Left cardiac atrium (tissue), 4 donors: Measurements from ENCODE around the gene WDR37. TPM values are rescaled to one million over a fixed set of nuclear protein-coding genes. Genes with fewer than 3 reads are reported as not detected.
"Not testable (repeated sequence)": the region's sequence is repeated elsewhere in the genome, so short reads cannot be mapped to it uniquely, and the experiment has no call there.

Source experiments
- ATAC-seq, 2 donors: fragments of 200-7000 bp; cut with Tn5 transposase; one replicate each; pipeline ENCODE4 v1.9.1; 2020; ENCODE audit warnings: mild to moderate bottlenecking in 2 of 2, moderate library complexity in 2 of 2
- DNase-seq: peaks from one replicate; pipeline ENCODE4 v3.0.0-alpha.2; 2020
- intact Hi-C, 2 donors: fragments of 100-400 bp; cut with DNase I; formaldehyde crosslinking; loops; one replicate each; pipeline versions ENCODE4 v1.14.1 to v1.15.1; 2022 to 2023
- long read RNA-seq: library from polyadenylated mRNA; unstranded; transcript quantifications from one replicate; pipeline ENCODE4 v2.0.0, GENCODE V29; 2021
- total RNA-seq, 2 donors: library from RNA; stranded (reverse); fragmentation: NEBNext Ultra II Directional; extraction: Animal tissue kit (Norgen Biotek cat#: 25700); gene quantifications; one replicate each; pipeline ENCODE4 v1.2.1, GENCODE V29; 2021
- donor health status: DM: no; HTN: yes; CAD: no.
- donor health status: DM: no; HTN: yes; CAD: no; lungs with severe emphysema.
- donor health status: DM: yes; HTN: yes; CAD: no.
- donor health status: Dilated cardiomyopathy.

The WDR37 gene, protein sequence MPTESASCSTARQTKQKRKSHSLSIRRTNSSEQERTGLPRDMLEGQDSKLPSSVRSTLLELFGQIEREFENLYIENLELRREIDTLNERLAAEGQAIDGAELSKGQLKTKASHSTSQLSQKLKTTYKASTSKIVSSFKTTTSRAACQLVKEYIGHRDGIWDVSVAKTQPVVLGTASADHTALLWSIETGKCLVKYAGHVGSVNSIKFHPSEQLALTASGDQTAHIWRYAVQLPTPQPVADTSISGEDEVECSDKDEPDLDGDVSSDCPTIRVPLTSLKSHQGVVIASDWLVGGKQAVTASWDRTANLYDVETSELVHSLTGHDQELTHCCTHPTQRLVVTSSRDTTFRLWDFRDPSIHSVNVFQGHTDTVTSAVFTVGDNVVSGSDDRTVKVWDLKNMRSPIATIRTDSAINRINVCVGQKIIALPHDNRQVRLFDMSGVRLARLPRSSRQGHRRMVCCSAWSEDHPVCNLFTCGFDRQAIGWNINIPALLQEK
- 10 to 100 TPM; 23.2 to 33.9 TPM for total RNA-seq
- long read RNA-seq, full-length matches to known transcripts, result 7 of 40 reads
- long read RNA-seq, partial matches to known transcripts, result 8 of 40 reads
- long read RNA-seq, other reads (novel, unspliced or antisense), result 25 of 40 reads

DNA sequence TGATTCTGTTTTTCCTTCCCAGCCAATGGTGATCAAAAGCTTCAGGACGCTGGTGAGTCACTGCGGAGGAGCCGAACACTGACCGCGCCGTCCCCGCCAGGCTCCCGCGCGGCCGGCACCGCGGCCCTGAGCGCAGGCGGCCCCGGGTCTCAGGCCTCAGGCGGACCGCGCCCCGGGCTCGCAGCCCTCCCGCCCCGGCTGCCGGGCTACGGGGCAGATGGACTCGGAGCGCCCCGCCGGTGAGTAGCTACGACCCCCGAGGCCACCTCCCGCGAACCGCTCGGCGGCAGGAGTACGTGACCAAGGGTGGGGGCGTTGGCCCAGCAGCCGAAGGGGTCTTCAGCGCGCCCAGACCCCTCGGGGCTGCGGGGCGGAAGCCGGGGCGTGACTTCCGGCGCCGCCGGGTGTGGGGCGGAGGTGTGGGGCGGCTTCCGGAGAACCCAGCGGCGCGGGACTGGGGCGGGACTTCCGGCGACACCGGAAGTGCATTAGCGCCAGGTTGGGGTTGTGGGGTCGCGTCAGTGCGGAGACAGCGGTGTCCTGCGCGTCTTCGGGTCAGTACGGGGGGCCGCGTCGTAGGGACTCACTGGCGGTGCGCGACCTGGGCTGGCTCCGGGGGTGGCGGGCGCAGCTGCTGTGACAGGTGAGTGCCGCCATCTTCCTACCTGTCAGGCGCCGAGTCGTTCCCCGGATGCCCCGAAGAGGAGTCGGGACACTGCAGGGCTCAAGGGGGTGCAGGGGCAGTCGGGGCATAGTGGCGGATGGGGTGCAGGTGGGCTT lies at the start of gene WDR37:
Gene WDR37 (plus strand): TSS at position 60 of the 780 bp plus-strand sequence. CDS start 15,771 bp downstream, outside the sequence.
- ATAC-seq (peak; percentile 98), DNase-seq (peak; percentile 92)
- intact Hi-C loops, result no loop called here

DNA sequence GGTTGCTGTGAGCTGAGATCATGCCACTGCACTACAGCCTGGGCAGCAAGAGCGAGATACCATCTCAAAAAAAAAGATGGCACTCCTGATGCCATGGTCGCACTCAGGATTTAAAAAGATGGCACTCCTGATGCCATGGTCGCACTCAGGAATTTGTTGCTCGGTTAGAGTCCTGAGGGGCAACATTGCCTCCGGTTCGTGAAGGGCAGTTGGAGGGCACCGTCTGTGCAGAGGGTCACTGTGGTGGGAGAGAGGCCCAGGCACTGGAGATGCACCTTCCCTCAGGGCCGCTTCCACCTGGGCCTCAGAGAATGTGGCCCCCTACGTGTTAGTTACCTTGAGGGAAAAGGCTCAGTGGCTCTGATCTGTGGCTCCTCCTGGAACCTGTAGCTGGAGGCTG lies 49.6 kb upstream of the WDR37 start:
- DNase-seq (no peak), ATAC-seq (no peak)
- intact Hi-C loops, result no loop called here

DNA sequence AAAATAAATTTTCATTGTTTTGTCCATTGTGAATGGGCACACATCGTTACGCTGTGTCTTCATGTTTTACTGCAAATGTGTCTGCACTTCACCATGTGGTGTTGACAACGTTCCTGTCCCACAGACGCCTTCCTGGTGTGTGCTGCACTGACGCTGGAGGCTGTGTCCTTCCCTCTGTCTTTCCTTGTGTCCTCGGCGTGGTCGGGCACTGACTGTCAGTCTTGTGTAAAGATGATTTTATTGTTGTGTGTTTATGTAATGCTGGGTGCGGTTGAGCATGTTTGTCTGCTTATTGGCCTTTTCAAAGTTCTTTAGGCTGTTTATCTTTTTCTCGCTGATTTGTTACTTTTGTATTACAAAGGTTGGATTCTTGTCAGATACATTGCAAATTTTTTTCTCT lies 48.6 kb upstream of the WDR37 start:
- ATAC-seq, result no peak
- DNase-seq, result no peak
- intact Hi-C loops, result no loop called here

DNA sequence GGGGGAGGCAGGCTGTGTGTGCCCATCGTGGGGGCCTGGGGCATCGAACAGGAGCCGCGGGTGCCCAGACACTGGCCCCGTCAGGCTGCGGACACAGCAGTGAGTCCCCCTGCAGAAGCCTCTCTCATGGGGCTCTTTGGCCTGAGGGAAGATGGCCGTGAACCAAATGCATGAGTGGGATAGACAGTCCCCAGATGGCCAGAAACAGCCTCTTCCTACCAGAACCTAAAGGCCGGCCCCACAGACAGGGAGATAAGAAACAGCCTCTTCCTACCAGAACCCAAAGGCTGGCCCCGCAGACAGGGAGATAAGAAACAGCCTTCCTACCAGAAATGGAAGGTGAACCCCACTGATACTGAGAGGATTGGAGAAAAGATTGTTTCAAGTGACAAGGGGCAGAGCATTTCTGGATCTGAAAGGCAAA lies 47.1 kb upstream of the WDR37 start:
- ATAC-seq, result no peak
- DNase-seq, result no peak
- intact Hi-C loops, result no loop called here

DNA sequence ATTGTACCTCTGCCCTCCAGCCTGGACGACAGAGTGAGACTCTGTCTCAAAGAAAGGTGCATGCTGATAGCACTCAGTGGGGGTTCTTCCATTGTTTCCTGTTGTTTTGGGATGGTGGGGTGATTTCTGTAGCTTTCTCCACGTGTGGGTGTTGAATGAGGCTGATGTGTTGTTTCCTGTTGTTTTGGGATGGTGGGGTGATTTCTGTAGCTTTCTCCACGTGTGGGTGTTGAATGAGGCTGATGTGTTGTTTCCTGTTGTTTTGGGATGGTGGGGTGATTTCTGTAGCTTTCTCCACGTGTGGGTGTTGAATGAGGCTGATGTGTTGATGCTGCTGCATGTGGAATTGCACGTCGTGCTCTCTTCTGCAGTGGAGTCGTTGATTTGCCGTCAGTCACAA lies 46.2 kb upstream of the WDR37 start:
- intact Hi-C loops, ATAC-seq, DNase-seq: not testable (repeated sequence)

DNA sequence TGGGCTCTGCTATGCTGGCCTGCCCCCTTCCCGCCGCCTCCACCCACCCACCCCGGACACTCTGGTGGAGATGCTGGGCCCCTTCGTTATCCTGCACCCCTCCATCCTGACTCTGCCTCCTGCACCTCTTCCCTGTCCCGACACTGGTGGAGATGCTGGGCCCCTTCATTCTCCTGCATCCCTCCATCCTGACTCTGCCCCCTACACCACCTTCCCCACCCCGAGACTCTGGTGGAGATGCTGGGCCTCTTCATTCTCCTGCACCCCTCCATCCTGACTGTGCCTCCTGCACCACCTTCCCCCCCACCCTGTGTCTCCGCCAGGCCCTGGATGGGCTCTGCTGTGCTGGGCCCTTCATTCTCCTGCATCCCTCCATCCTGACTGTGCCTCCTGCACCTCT lies 45.5 kb upstream of the WDR37 start:
- intact Hi-C loops, result no loop called here
- peak in 1 of 2 donors; percentile 18 for ATAC-seq
- DNase-seq, result no peak

DNA sequence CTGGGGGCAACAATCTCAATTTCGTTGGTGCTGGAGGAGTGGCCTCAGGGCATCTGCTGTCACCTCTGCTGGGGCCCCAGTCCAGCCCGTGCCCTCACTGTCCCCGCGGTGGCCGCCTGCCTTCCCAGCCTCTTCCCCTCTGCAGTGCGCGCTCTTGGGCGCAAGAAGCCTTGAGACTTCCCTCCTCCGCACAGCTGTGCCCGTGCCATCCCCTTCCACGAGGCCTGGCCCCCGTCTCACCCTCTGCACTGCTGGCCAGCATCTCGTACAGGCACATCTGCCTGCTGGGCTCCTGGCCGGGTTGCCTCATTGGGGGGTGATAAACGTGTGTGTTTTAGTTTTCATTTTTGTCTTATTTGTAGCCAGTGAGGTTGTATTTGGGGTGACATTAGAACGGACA lies 44.5 kb upstream of the WDR37 start:
- intact Hi-C loops, result no loop called here
- DNase-seq (no peak), ATAC-seq (no peak)

DNA sequence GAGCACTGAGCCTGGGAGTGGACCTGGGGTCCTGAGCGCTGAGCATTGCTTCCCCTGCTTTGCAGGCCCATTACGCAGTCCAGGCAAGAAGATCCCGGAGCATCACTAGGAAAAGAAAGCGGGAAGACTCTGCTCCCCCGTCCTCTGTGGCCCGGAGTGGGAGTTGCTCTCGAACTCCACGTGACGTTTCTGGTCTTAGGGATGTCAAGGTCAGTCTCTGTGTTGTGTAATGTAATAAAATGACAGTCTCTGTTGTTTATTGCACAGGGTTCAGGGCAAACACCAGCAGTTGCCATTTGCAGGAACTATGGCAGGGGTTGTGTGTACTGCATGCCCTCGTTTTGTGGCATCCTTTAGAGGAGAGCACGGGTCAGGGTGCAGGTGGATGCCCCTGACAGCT lies 40.5 kb upstream of the WDR37 start:
- no peak for ATAC-seq
- DNase-seq, result no peak
- intact Hi-C loops, result no loop called here

DNA sequence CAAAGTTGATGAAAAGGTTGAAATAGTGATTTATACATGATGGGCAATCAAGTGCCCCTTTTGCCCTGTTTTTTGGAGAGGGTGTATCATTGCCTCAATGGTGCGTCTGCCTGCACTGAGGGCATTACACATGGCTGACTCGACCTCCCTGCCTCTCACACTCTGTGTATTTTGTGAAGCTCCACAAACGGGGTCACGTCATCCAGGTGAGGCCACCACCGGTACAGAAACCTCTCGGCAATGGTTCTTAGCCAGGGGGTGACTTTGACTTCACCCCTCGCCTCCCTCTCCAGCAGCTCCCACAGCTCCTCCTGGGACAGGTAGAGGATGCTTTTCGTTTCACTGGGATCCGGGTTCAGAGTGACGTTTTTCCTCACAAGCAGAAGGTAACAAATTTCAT lies 36.8 kb upstream of the WDR37 start:
- intact Hi-C loops, result no loop called here
- no peak for ATAC-seq

DNA sequence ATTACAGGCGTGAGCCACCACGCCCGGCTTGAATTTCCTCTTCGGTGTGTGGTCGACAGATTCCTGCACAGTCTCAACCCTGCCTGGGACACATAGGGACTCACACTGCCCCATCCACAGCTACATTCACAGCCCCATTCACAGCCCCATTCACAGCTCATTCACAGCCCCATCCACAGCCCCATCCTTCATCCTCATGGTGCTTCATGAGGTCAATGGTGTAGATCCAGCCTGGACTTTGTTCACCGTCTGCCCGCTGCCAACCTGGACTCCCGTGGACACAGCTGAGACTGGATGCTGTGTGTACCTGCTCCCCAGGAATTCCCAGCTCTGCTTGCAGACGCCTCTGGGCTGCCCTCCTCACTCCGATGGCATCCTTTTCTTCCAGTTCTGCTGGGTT lies 35.7 kb upstream of the WDR37 start:
- intact Hi-C loops, result no loop called here
- DNase-seq (no peak), ATAC-seq (no peak)

More for the DNA sequence above, 36.8 kb upstream of the WDR37 start:
- no peak for DNase-seq

DNA sequence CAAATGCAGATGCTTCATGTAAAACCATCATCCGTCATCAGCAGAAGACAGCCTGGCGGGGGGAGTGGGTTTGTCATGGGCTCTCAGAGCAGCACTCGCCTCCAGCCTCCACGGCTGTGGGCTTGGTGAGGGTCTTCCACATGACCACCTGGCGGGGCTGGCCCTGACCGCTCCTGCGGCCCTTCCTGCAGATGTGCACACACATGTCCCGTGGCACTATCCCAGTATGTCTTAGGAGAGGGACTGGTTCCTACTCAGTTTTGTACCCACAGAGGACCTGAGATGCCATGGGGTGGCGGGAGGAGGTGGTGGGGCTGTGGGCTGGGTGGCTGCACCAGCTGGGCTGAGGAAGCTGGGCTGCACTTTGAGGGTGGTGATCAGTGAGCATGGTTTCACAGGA lies 35.2 kb upstream of the WDR37 start:
- intact Hi-C loops, result no loop called here
- DNase-seq, result no peak
- ATAC-seq, result peak in 1 of 2 donors; percentile 17

DNA sequence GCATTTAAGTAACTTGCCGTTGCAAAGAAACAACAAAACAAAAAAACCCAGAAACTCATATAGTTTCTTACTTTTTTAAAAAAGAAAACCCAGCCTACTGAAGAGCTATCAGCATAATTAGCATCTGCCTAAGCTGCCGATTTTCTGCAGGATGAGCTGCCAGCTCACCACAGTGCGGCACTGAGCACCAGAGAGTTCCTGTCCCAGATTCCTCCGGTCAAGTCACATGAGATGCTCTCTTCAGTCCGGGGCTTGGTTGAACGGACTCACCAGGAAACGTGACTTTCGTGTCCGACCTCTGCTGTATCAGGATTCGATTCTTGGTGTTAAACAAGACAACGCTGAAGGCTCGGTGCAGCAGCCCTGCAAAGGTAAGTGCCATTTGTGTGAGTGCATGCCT lies 33.8 kb upstream of the WDR37 start:
- intact Hi-C loops, result no loop called here
- ATAC-seq, result peak; percentile 74 to 79
- no peak for DNase-seq

DNA sequence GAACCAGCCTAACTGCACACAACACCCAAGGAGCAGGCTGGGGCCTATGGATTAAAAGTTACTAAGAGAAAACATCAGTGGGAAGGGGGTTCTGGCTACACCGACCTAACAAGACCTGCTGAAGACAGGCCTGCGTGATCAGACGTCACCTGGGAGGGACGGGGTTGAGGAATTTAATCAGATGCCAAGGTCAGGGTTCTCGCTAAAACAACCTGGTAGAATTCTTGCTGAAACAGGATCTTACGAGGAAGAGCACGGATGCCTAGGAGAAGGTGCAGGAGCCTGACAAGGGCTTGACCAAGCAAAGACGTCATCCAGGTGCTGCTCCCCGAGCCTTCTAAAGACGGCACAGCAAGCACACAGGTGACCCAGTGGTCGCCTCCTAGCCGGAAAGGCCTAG lies 32.1 kb upstream of the WDR37 start:
- DNase-seq, result no peak
- intact Hi-C loops, result no loop called here
- no peak for ATAC-seq

DNA sequence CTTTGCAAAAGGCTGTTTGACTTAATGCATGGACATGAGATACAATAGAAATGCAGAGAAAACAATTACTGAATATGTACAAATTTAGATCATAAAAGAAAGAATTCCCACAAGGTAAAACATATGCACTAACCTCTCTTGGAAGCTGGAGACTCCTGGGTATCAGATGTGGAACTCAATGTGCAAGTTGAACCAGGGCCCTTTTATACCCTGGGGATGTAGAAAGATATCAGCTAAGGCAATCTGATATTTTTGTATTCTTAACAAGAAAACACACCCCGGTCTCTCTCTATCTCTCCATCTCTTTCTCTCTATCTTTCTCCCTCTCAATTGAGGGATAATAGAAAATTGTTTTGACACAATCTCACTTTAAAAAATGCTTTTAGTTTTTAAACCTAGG lies 30.5 kb upstream of the WDR37 start, which contains the start of gene IDI2:
Gene IDI2 (minus strand): TSS at position 177 of the 400 bp plus-strand sequence. CDS start 1,136 bp downstream, outside the sequence.
- intact Hi-C loops, result no loop called here
- no peak for ATAC-seq
- DNase-seq, result no peak

DNA sequence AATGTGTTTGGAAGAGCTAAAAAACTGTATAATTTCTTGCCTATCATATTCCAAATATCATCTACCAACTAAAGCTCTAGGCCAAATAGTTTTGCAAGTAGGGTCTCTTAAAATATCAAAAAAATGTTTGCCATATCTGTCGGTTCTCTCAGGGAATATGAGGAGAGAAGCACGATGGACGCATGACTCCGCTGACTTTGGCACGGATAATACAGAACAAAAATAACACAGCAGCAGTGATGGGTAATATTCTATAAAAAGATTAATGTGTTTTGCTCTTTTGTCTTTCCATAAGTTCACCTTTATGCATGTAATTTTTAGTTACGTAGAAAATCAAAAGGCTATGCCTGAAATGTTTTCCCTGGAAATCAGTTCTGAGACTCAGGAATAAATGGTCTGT lies 29.6 kb upstream of the WDR37 start:
- intact Hi-C loops, result no loop called here
- DNase-seq (no peak), ATAC-seq (no peak)

DNA sequence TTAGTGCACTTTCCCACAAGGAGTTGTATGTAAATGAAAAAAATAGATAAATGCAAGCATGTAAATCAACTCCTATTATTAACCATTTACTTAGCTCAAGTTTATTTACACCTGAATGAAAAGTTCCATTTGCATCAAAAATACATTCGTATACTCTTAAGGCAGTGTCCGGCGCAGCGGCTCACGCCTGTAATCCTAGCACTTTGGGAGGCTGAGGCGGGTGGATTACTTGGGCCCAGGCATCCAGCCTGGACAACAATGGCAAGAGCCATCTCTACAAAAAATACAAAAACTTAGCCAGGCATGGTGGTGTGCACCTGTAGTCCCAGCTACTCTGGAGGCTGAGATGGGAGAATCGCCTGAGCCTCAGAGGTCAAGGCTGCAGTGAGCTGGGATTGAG lies 26.3 kb upstream of the WDR37 start:
- intact Hi-C loops, result no loop called here
- ATAC-seq (no peak), DNase-seq (no peak)

DNA sequence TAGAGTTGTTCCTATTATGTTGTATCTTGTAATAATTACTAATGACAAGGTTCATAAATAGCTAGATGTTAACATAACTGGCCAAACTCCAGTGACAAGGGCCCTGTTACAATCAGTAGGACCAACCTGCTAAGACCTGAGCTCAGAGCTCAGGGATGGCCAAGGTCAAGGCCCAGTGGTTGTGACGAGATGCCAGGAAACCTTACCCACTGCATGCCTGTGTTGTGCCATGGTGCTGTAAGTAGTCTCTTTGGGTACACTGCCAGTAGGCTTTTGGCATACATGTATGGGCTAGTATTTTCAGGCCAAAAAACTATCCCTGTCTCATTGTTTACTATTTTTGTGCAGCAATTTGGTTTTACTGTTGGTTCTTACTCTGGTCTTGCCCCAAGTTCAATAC lies 22.6 kb upstream of the WDR37 start:
- DNase-seq (no peak), ATAC-seq (peak in 1 of 2 donors; percentile 41)

DNA sequence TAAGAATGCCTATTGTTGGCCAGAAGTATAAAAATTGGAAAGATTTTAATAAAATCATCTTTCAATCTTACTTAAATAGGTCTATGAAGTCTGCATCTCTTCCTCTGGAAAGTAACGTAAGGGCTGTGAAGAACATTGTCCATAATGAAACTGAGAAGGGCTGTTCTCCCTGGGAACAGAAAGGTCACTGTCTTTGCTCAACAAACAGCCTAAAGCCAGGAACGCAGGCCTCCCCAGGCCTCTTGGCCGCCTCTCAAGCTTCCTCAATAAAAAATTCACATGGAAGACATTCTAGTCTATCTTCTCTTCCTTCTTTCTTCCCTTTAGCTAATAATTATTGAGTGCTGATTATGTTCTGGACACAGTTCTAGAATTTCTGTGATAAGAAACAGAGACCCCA lies 21.4 kb upstream of the WDR37 start:
- ATAC-seq, result peak in 1 of 2 donors; percentile 55
- intact Hi-C loops, result no loop called here
- DNase-seq, result no peak

More for the DNA sequence above, 22.6 kb upstream of the WDR37 start:
- intact Hi-C loops, result no loop called here

DNA sequence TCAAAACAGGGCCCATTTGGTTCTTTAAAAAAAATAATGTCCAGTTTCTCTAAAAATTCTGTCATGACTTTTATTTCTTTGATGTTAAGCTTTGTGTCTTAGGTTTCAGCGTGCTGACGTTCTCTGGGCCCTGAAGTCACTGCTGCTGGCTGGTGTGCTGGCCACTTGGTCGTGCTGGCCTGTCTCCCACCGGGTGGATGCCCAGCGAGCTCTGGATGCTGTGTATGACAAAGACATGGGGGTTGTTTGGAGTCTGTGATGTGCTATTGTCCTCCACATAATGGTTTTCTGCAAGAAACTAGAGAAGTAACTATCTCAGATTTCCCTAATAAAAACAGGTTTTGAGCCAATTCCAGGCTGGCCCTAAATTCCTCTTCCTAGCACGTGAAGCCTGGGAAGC lies 21.0 kb upstream of the WDR37 start:
- DNase-seq, result no peak
- intact Hi-C loops, result no loop called here
- ATAC-seq, result no peak

DNA sequence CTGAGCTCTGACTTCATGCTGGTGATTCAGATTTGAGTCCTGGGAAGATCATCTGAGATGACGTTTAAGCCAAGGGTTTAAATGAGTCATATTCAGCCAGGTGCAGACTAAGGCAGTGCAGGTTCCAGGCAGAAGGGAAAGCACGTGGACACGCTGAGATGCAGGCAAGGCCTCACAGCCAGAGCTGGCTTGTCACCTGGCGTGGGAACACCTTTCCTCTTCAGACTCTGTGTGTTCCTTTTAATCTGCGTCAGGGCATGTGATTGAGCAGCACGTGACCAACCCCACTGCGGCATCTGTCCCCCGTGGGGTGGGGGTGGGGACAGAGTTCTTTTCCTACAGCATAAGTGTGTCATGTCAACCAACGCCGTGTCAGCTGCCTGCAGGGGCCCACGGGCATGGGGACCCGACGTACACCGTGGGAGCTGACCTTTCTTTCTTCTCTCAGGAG lies 19.8 kb upstream of the WDR37 start:
- intact Hi-C loops, result no loop called here
- DNase-seq (no peak), ATAC-seq (peak in 1 of 2 donors; percentile 29)
